ENCODE results near the gene TMEM201.
A peak's percentile ranks its signal among the peaks of the same experiment; 100 is the strongest.
"Not testable (repeated sequence)": the region's sequence is repeated elsewhere in the genome, so short reads cannot be mapped to it uniquely, and the experiment has no call there.

The TMEM201 gene

DNA sequence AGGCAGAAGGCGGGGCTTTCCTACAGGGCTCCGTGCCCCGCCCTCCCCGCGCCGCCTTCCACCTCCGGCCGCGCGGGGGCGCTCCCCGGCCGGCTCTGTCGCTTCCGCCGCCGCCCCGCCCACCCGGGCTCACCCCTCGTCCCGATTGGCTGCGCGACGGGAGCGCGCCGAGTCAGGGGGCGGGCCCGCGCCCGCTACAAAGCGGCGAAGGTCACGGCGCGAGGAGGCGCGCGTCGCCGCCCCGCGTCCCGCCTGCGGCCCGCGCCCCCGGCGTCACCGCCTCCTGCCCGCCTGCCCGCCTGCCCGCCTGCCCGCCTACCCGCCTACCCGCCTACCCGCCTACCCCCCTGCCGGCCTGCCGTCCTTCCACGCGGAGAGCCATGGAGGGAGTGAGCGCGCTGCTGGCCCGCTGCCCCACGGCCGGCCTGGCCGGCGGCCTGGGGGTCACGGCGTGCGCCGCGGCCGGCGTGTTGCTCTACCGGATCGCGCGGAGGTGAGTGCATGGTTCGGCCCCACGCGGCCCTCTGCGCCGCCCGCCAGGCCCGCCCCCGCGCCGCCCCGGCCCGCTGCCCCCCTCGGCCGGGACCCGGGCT is at the start of gene TMEM201:
TMEM201 (plus strand) TSS at position 361 of the 593 bp plus-strand sequence; CDS start at position 381, 20 bp downstream.
- peak; percentile 76 for DNase-seq

GRCh38 chr1:9539165-9539828 is 49.4 kb upstream of the TMEM201 start, which contains the start of gene SLC25A33:
Gene SLC25A33, plus strand, starts transcription at chr1:9539465. Its CDS starts 227 bp downstream, at chr1:9539692.
- peak; percentile 85 for DNase-seq

GRCh38 chr1:9539829-9540550 is 48.7 kb upstream of the TMEM201 start:
- DNase-seq = peak; percentile 6

DNA sequence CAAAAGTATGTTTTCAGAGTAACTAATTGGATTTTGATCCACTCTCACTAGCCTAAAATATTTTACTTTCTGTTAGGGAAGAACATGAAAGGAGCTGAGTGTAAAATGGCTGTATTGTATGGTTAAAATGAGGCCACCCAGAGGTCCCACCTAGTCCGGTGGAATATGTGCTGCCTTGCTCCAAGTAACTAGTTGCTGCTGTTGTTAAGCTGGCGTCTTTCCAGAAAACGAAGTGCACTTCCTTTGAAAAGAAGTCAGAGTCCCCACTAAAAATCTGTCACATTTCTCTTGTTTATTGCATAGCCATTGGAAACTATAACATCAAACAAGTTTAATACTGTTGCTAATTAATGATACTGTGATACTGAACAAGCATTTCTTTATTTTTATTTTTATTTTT is 46.3 kb upstream of the TMEM201 start:
- DNase-seq = no peak

DNA sequence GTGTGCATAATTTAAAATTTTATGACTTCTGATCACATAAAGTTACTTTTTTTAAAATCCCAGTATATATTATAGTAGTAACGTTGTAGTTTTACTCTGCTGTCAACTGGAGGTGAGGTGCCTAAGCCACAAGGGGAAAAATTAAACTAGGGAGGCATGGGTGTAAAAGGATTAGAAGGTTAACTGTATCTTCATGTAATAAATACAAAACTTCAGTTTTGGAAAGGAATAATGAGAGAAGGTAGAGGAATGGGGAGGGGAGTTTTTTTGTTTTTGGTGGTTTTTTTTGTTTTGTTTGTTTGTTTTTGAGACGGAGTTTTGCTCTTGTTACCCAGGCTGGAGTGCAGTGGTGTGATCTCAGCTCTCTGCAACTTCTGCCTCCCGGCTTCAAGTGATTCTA is 43.8 kb upstream of the TMEM201 start:
- no peak for DNase-seq

- no peak for DNase-seq
Measured at GRCh38 chr1:9549955-9550546, 38.7 kb upstream of the TMEM201 start.

DNA sequence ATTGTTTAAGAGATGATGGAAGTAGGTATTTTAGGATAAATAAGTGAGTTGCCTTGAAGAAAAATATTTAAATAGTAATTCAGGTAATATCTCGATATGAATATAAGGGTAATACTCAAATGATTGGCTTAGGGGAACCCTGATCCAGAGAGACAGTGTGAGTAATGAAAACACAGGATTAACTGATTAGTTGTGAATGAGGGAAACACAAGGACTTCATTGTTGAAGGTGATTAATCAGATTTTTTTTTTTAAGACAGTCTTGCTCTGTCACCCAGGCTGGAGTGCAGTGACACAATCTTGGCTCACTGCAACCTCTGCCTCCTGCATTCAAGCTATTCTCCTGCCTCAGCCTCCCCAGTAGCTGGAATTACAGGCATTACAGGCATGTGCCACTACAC is 36.7 kb upstream of the TMEM201 start:
- no peak for DNase-seq

DNA sequence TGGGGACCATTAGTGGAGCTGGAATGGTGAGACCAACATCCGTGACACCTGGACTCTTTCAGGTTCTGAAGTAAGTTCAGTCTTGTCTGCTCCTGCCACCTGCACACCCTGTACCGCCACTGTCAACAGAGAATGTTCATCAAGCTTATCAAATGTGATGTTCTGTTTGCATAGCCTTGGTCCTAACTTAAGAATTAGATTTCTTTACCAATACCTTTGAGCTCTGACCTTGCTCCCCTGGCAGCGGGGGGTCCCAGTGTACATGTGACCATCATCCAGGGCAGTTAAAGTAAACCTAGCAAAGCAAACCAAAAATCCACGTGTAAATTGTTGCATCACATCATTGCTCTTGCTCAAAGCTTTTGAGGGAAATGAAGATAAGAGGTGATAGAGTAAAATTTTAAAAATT is 35.0 kb upstream of the TMEM201 start:
- DNase-seq = no peak

GRCh38 chr1:9555942-9556341 is 32.8 kb upstream of the TMEM201 start:
- no peak for DNase-seq

DNA sequence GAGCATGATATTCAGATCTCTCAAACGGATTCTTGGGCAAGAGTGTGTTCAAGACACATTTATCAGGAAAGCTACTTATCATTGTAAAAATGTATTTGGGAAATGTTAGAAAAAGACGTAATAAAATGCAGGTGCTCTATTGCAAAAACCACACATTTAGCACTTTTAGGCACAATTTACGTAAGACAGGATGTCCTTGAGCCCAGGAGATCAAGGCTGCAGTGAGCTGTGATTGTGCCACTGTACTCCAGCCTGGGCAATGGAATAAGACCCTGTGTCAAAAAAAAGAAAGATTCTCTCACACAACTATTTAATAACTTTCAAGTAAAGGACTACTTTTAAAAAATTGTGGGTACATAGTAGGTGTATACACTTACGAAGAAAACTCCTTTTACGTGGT is 31.1 kb upstream of the TMEM201 start:
- no peak for DNase-seq

GRCh38 chr1:9558271-9558945 is 30.3 kb upstream of the TMEM201 start:
- peak; percentile 53 for DNase-seq

- no peak for DNase-seq
Measured at GRCh38 chr1:9558946-9559545, 29.7 kb upstream of the TMEM201 start.

GRCh38 chr1:9559673-9560072 is 29.0 kb upstream of the TMEM201 start:
- DNase-seq = no peak

GRCh38 chr1:9560090-9560489 is 28.6 kb upstream of the TMEM201 start:
- not testable (repeated sequence) for DNase-seq

GRCh38 chr1:9561429-9561828 is 27.3 kb upstream of the TMEM201 start:
- DNase-seq = no peak

DNA sequence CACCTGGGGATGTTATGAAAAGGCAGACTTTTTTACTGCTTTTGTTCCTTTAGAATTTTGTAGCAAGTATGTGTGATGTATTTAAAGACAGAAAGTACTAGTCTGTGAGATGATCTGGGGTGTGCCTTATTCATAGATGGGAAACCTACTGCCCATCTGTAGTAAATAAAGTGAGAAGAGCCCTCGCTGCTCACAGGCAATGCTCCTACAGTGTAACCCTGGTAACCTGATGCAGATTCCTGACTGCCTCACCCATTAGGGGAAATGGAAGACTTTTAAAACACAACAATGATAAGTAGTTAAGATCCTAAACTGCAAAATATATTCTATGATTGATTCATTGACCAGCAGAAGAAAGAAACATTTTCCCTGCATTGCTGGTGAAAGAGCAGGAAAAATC is 19.4 kb upstream of the TMEM201 start:
- DNase-seq = no peak

DNA sequence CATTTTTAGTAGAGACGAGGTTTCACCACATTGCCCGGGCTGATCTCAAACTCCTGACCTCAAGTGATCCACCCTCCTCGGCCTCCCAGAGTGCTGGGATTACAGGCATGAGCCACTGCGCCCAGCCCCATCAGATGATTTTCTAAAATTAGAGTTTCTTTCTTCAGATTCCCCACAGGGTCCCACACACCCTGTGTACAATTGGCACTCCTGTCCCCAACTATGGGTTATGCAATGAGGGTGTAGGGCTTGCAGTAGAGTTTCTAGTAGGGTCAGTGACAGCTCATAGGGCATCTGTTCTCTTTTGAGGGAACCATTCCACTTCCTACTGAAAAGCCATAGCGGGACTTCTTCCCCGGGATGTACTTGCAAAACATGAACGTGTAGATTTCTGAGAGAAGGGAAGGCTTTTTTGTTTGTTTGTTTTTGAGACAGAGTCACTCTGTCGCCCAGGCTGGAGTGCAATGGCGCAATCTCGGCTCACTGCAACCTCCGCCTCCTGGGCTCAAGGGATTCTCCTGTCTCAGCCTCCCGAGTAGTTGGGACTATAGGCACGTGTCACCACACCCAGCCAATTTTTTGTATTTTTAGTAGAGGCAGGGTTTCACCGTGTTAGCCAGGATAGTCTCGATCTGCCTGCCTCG is 17.7 kb upstream of the TMEM201 start:
- not testable (repeated sequence) for DNase-seq

GRCh38 chr1:9573723-9574122 is 15.0 kb upstream of the TMEM201 start:
- peak; percentile 14 for DNase-seq

DNA sequence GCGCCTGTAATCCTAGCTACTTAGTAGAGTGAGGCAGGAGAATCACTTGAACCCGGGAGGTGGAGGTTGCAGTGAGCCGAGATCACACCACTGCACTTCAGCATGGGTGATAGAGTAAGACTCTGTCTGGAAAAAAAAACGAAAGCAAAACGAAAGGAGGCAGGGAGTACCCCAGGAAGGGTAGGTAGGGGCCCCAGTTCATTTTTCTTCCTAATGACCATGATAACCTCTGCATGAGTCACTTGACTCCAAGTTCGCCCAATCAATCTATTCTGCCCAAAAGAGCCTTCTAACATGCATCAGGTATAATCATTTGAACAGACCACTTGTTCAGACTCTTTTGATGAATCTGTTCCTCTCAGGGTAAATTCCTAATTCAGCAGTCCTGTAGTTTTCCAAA is 13.2 kb upstream of the TMEM201 start:
- no peak for DNase-seq

GRCh38 chr1:9576903-9577302 is 11.8 kb upstream of the TMEM201 start:
- no peak for DNase-seq

- no peak for DNase-seq
Measured at GRCh38 chr1:9577423-9577822, 11.3 kb upstream of the TMEM201 start.

DNA sequence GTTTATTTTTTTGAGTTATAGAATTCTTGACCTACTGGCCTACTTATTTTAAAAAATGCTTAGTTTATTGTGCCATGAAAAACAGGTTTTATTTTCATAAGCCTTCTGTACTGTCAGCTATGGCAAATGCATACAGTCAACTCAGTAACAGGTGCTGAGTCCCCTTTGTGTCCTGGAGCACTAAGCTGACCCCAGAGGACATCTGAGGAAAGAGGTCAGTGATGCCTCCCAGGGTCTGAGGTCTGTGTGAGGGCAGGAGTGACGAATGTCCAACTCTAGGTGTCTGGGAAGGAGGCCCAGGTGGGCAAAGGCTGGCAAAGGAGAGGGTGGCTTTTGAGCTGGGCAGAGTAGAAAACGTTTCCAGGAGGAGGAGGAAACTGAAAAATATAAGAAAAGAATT is 7.8 kb upstream of the TMEM201 start:
- DNase-seq = no peak

Data from NCI-H1694 treated with DMSO at 0.1 percent for 48 hours (cell line).